Measurements from ENCODE around the gene RFX6. TPM values are rescaled to one million over a fixed set of nuclear protein-coding genes. Genes with fewer than 3 reads are reported as not detected.

RFX6 gene
- total RNA-seq, 2 experiments from 2014 or later = not detected

DNA sequence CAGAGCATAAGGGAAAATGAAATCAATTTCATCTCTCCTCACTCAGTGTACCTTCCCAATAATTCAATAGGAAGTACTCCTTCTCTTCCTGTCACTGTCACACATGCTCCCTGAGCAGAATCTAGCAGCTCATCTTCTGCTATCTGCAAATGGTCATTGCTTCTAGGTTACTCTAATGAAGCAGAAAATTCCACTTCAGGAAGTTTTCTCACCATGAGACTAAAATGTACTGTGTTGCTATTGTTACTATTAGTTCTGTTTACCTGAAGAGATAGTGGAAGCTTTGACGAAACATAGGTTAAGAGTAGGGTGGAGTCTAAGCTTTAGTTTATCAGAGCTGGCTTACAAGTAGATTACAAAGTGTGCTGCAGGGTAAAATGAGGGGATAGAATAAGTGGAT lies 52.8 kb downstream of the RFX6 start:
- POLR2A ChIA-PET = no interaction called here
- Mint-ChIP-seq H3K4me3 (no peak overlapping the region), H3K9me3 (no peaks in the 10 kb centered on the region), H3K27me3 (no peaks in the 10 kb centered on the region), H3K36me3 (no peaks in the 10 kb centered on the region), H3K27ac (no peak overlapping the region), H3K4me1 (no peaks in the 10 kb centered on the region)
- ATAC-seq (ENCODE audit: low read depth) (no peak), DNase-seq (no peak)

GRCh38 chr6:116931456-116931855 lies 54.4 kb downstream of the RFX6 start:
- Mint-ChIP-seq H3K4me1 (no peaks in the 10 kb centered on the region), H3K9me3 (no peaks in the 10 kb centered on the region), H3K27ac (no peak overlapping the region), H3K27me3 (no peaks in the 10 kb centered on the region), H3K4me3 (no peak overlapping the region), H3K36me3 (no peaks in the 10 kb centered on the region)
- ATAC-seq (ENCODE audit: low read depth) (no peak), DNase-seq (no peak)
- POLR2A ChIA-PET = no interaction called here

DNA sequence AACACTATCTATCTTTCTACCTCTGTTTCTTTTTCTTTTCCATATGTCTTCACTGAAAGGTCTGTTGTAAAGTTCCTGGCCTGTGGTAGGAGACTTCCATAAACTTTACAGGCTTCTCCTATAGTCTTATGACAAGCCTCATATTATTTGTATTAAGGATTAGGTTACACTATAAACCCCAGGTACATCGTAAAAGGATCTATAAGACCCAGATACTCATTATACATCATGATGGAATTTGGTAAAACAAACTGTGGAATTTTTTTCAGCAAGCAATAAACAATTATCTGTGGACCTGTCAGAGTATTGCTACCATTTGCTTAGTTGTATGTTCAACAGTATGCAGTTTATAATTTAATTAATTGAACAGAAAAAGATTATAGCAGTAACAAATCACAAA lies 55.5 kb downstream of the RFX6 start:
- ATAC-seq (ENCODE audit: low read depth) (no peak), DNase-seq (no peak)
- H3K4me3 Mint-ChIP-seq = no peak overlapping the region
- H3K4me1 Mint-ChIP-seq = no peaks in the 10 kb centered on the region
- POLR2A ChIA-PET = no interaction called here
- no peak overlapping the region for H3K27ac Mint-ChIP-seq
- no peaks in the 10 kb centered on the region for H3K9me3 Mint-ChIP-seq
- H3K27me3 Mint-ChIP-seq = no peaks in the 10 kb centered on the region
- no peaks in the 10 kb centered on the region for H3K36me3 Mint-ChIP-seq

DNA sequence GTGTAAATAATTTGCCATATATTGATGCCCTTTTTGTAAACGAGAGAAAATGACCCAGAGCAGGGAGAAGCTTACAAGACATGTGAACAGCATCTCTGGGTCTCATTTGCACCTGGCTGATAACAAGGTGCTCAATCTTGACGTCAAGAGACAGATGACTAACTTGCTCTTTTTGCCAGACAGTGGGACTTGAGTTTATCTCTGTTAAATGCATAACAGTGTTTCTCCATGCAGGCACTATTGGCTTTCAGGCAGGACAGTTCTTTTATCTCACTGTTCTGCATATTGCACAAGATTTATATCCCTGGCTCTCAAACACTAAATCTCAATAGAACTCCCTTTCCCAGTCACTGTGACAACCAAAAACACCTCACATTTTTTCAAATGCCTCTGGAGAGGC lies 56.4 kb downstream of the RFX6 start:
- H3K4me3 Mint-ChIP-seq = no peak overlapping the region
- no peaks in the 10 kb centered on the region for H3K4me1 Mint-ChIP-seq
- no peaks in the 10 kb centered on the region for H3K27me3 Mint-ChIP-seq
- DNase-seq (no peak), ATAC-seq (ENCODE audit: low read depth) (no peak)
- POLR2A ChIA-PET = no interaction called here
- no peaks in the 10 kb centered on the region for H3K36me3 Mint-ChIP-seq
- H3K27ac Mint-ChIP-seq = no peak overlapping the region
- no peaks in the 10 kb centered on the region for H3K9me3 Mint-ChIP-seq

DNA sequence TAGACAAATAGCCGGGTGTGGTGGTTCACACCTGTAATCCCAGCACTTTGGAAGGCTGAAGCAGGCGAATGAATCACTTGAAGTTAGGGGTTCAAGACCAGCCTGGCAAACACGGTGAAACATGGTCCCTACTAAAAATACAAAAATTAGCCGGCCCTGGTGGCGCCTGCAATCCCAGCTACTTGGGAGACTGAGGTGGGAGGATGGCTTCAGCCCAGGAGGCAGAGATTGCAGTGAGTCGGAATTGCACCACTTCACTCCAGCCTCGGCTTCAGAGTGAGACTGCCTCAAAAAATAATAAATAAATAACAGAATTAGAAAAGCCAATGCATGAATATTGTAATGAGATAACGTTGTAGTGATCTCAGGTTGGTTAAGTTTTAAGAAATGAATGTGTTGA lies 61.3 kb downstream of the RFX6 start:
- Mint-ChIP-seq H3K27ac (no peak overlapping the region), H3K9me3 (no peaks in the 10 kb centered on the region), H3K36me3 (no peaks in the 10 kb centered on the region), H3K27me3 (no peaks in the 10 kb centered on the region), H3K4me1 (no peaks in the 10 kb centered on the region), H3K4me3 (no peak overlapping the region)
- POLR2A ChIA-PET = no interaction called here
- ATAC-seq (ENCODE audit: low read depth) = no peak
- DNase-seq = no peak

- no peak overlapping the region for H3K27ac Mint-ChIP-seq
- DNase-seq = no peak
- ATAC-seq (ENCODE audit: low read depth) = no peak
- no peaks in the 10 kb centered on the region for H3K4me1 Mint-ChIP-seq
- H3K36me3 Mint-ChIP-seq = no peaks in the 10 kb centered on the region
- POLR2A ChIA-PET = no interaction called here
- no peak overlapping the region for H3K4me3 Mint-ChIP-seq
- H3K9me3 Mint-ChIP-seq = no peaks in the 10 kb centered on the region
- H3K27me3 Mint-ChIP-seq = peaks cover 5% of the 10 kb centered on the region
Measured at GRCh38 chr6:116941727-116942126, 64.7 kb downstream of the RFX6 start.

GRCh38 chr6:116945809-116946208 lies 68.8 kb downstream of the RFX6 start:
- H3K27me3 Mint-ChIP-seq = peaks cover 5% of the 10 kb centered on the region
- H3K27ac Mint-ChIP-seq = no peak overlapping the region
- POLR2A ChIA-PET = no interaction called here
- DNase-seq (no peak), ATAC-seq (ENCODE audit: low read depth) (no peak)
- H3K36me3 Mint-ChIP-seq = no peaks in the 10 kb centered on the region
- no peaks in the 10 kb centered on the region for H3K9me3 Mint-ChIP-seq
- H3K4me3 Mint-ChIP-seq = no peak overlapping the region
- H3K4me1 Mint-ChIP-seq = no peaks in the 10 kb centered on the region

- no peak overlapping the region for H3K27ac Mint-ChIP-seq
- no peaks in the 10 kb centered on the region for H3K36me3 Mint-ChIP-seq
- H3K27me3 Mint-ChIP-seq = peaks cover 5% of the 10 kb centered on the region
- POLR2A ChIA-PET = no interaction called here
- no peaks in the 10 kb centered on the region for H3K4me1 Mint-ChIP-seq
- H3K9me3 Mint-ChIP-seq = no peaks in the 10 kb centered on the region
- no peak overlapping the region for H3K4me3 Mint-ChIP-seq
- no peak for ATAC-seq (ENCODE audit: low read depth)
- DNase-seq = no peak
Measured at GRCh38 chr6:116948533-116949304, 71.7 kb downstream of the RFX6 start.

GRCh38 chr6:116949964-116950363 lies 72.9 kb downstream of the RFX6 start:
- ATAC-seq (ENCODE audit: low read depth) (no peak), DNase-seq (no peak)
- H3K36me3 Mint-ChIP-seq = no peaks in the 10 kb centered on the region
- H3K4me1 Mint-ChIP-seq = no peaks in the 10 kb centered on the region
- POLR2A ChIA-PET = no interaction called here
- no peak overlapping the region for H3K27ac Mint-ChIP-seq
- peaks cover 5% of the 10 kb centered on the region for H3K27me3 Mint-ChIP-seq
- H3K9me3 Mint-ChIP-seq = no peaks in the 10 kb centered on the region
- no peak overlapping the region for H3K4me3 Mint-ChIP-seq

DNA sequence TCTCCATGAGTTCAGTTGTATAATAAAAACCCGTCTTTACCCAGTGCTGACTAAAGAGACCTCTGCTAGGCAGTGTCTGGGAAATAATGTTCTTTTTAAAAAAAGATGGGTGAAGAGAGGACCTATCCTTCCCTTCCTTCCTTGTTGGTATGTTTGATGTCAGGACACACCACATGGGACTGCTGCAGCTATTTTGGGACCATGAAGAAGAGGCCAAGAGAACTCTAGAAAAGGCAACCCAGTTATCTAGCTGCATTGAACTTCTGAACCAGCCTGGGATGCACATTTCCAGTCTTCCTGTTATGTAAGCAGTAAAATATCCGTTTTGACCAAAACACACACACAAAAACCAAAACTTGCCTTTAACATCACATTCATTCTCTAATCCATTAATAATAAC lies 77.3 kb downstream of the RFX6 start:
- no peak for DNase-seq
- Mint-ChIP-seq H3K27ac (no peak overlapping the region), H3K27me3 (no peaks in the 10 kb centered on the region), H3K9me3 (no peaks in the 10 kb centered on the region), H3K4me3 (no peak overlapping the region), H3K36me3 (no peaks in the 10 kb centered on the region), H3K4me1 (no peaks in the 10 kb centered on the region)
- POLR2A ChIA-PET = no interaction called here
- ATAC-seq (ENCODE audit: low read depth) = no peak

DNA sequence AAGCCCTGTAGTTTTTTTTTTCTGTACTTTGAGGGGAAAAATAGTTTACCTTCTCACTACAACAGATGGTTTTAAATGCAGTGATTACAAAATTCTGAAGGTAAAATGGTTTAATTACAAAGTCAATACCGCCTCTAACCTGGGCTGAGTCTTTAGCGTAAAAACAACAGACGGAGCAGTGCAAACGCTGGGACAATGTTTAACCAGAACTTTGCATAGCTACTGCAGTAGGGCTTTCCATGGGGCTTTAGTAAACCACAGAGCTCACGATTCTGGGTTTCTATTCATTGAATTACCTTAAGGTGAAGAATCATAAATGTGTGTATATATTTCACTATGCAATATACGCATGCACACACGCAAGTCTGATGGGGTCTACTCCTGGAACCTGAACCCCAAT lies 77.9 kb downstream of the RFX6 start:
- POLR2A ChIA-PET = no interaction called here
- no peaks in the 10 kb centered on the region for H3K27me3 Mint-ChIP-seq
- H3K36me3 Mint-ChIP-seq = no peaks in the 10 kb centered on the region
- H3K4me1 Mint-ChIP-seq = no peaks in the 10 kb centered on the region
- H3K4me3 Mint-ChIP-seq = no peak overlapping the region
- H3K27ac Mint-ChIP-seq = no peak overlapping the region
- ATAC-seq (ENCODE audit: low read depth) (no peak), DNase-seq (no peak)
- H3K9me3 Mint-ChIP-seq = no peaks in the 10 kb centered on the region

- Mint-ChIP-seq H3K4me1 (no peaks in the 10 kb centered on the region), H3K4me3 (no peak overlapping the region), H3K9me3 (no peaks in the 10 kb centered on the region), H3K27ac (no peak overlapping the region), H3K27me3 (no peaks in the 10 kb centered on the region), H3K36me3 (no peaks in the 10 kb centered on the region)
- POLR2A ChIA-PET = no interaction called here
- DNase-seq (no peak), ATAC-seq (ENCODE audit: low read depth) (no peak)
Measured at GRCh38 chr6:116955773-116956172, 78.7 kb downstream of the RFX6 start.

GRCh38 chr6:116963972-116964371 lies 86.9 kb downstream of the RFX6 start:
- POLR2A ChIA-PET = no interaction called here

GRCh38 chr6:116966675-116967576 lies 89.9 kb downstream of the RFX6 start:
- Mint-ChIP-seq H3K36me3 (no peaks in the 10 kb centered on the region), H3K27me3 (peaks cover 3% of the 10 kb centered on the region), H3K4me3 (no peak overlapping the region), H3K27ac (no peak overlapping the region), H3K9me3 (no peaks in the 10 kb centered on the region), H3K4me1 (no peaks in the 10 kb centered on the region)
- POLR2A ChIA-PET = no interaction called here
- DNase-seq (no peak), ATAC-seq (ENCODE audit: low read depth) (no peak)

More at GRCh38 chr6:116963972-116964371, 86.9 kb downstream of the RFX6 start:
- Mint-ChIP-seq H3K27me3 (no peaks in the 10 kb centered on the region), H3K4me3 (no peak overlapping the region), H3K36me3 (no peaks in the 10 kb centered on the region), H3K27ac (no peak overlapping the region), H3K9me3 (no peaks in the 10 kb centered on the region), H3K4me1 (no peaks in the 10 kb centered on the region)
- DNase-seq (no peak), ATAC-seq (ENCODE audit: low read depth) (no peak)
